Pons (tissue), 1 donor: Measurements from ENCODE around the gene CALHM6.

Experiments used
- DNase-seq: peaks from one replicate; pipeline ENCODE4 v3.0.0-alpha.2; 2016; ENCODE audit warnings: low spot score

The CALHM6 gene

GRCh38 chr6:116461331-116461931, at the start of gene CALHM6:
Gene CALHM6 (plus strand): TSS chr6:116461375. CDS start chr6:116461930, 555 bp downstream.
- no peak for DNase-seq

DNA sequence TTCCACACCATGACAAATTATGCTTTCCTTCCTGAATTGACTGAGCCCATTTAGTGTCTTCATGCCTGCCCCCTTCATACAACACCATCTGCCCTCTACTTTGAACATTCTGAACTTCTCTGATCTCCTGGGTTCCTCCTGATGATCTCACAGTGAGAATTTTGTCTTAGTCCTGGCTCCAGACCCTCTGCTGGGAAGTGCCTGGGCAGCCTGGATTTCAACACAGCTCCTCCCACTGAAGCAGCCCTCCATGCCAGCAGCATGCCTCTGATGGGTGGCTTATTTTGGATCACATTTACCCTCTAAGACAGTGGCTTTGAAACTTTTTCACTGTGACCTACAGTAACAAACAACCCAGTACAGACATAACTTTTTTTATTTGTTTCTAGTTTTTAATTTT, 48.9 kb upstream of the CALHM6 start:
- no peak for DNase-seq

DNA sequence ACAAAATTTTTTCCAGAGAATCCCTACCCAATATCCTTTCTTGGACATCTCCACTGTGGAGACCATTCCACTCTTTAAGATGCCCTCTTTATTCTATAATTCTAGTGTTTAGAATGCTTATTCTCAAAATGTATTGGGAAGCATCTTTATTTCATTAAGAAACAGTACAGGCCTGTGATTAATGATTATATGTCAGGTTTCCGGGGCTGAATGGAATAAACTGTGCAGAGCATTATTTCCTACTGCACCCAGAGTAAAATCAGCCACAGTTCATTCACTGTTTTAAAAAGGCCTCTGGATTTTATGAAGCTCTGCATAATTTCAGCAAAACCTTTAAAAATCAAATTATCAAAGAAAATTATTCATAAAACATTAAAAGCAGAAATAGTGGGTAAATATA, 47.8 kb upstream of the CALHM6 start:
- DNase-seq = no peak

GRCh38 chr6:116417661-116418060, 43.5 kb upstream of the CALHM6 start:
- DNase-seq = no peak

GRCh38 chr6:116419069-116419786, 41.9 kb upstream of the CALHM6 start:
- DNase-seq = no peak

DNA sequence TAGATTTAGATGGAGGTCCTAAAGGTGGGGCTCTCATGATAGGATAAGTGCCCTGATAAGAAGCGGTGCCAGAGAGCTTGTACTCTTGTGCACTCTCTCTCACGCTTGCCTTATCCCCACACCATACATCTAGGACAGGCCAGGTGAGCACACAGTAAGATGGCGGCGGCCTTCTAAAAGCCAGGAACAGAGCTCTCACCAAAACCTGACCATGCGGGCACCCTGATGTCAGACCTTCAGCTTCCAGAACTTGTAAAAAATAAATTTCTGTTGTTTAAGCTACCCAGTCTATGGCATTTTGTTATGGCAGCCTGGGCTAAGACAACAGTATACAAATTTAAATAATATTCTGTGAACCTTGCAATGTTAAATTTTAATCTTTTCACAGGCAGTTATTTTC, 40.8 kb upstream of the CALHM6 start:
- no peak for DNase-seq

DNA sequence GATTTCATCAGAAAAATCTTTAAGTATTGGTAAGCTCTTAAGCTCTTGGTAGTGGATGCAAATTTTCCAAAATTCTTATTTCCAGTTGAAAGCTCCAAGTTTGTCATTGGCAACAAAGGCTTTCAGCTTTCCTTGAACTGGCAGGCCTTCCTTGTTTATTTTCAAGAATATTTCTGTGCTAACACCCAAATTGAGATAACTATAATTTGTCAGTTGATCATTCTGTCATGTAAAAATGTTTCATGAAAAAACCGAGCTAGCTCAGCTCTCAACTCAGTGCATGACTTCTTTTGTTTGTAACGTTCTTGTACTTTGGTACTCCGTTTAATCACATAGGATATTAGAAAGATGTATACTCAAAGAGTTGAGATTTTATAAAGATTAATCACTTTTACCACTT, 38.9 kb upstream of the CALHM6 start:
- DNase-seq = no peak

- no peak for DNase-seq
Observed at GRCh38 chr6:116424001-116424400, 37.2 kb upstream of the CALHM6 start.

- no peak for DNase-seq
Observed at GRCh38 chr6:116426551-116426950, 34.6 kb upstream of the CALHM6 start.

DNA sequence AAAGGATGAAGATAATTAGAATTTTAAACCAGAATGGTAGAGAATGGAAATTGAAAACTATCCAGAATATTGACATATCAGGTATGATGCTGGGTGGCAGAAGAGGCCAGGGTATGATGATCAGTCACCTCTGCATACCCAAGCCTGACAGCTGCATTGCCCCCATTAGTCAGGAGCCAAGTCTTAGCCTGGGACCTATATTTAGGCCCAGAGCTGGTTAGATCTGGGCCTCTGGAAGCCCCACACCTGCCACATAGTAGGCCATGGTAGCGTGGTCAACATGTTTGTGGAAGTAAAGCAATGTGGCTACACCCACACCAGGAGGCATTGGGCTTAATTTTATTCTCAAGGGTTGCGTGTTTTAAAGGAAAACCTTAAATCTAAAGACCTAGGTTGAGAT, 32.1 kb upstream of the CALHM6 start:
- DNase-seq = no peak

DNA sequence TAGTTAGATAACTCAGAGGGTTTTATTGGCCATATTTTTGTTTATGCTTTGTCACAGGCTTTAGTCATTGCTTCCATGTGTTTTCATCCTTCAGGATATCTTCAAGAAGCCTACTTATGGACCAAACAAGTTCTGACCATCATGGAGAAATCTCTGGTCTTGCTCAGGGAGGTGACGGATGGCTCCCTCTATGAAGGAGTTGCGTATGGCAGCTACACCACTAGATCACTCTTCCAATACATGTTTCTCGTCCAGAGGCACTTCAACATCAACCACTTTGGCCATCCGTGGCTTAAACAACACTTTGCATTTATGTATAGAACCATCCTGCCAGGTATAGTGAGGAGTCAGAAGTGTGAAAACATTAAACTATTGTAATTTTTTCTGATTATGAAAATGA, 30.3 kb upstream of the CALHM6 start:
- DNase-seq = no peak

GRCh38 chr6:116431964-116432595, 29.1 kb upstream of the CALHM6 start:
- no peak for DNase-seq

- no peak for DNase-seq
Observed at GRCh38 chr6:116433206-116433712, 27.9 kb upstream of the CALHM6 start.

DNA sequence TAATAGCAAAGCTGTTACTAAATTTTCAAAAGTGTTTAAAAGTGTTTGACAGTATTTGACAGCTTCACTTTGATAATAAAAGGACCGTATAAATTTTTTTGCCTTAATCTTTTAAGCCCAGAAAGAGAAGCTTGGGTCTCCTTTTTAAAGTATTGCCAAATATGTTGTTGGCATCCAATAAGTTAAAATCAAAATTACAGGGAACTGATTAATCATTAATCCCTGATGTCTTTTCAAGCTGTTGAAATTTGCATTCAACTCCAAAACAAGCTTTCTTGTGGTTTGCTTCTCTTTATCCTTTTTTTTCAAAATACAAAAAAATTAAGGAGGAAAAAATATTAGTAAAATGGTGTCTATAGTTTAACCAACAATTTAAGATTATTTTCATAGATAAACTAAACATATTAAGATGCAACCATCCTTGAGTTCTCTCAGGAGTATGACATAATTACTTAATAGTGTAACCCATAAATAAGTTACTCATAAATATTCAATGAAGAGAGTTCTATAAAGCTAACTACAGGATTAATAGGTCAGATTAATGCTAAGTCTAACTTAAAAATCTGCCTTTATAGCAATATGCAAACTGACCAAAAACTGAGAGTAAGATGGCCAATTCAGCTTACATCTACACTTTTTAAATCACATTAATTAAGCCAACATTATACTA, 27.0 kb upstream of the CALHM6 start:
- no peak for DNase-seq

DNA sequence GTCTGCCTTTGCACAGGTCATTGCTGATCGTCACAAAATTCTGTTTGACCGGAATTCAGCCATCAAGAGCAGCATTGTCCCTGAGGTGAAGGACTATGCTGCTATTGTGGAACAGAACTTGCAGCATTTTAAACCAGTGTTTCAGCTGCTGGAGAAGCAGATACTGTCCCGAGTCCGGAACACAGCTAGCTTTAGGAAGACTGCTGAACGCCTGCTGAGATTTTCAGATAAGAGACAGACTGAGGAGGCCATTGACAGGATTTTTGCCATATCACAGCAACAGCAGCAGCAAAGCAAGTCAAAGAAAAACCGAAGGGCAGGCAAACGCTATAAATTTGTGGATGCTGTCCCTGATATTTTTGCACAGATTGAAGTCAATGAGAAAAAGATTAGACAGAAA, 24.6 kb upstream of the CALHM6 start:
- no peak for DNase-seq

GRCh38 chr6:116437656-116438055, 23.5 kb upstream of the CALHM6 start:
- DNase-seq = no peak

- DNase-seq = no peak
Observed at GRCh38 chr6:116438590-116439448, 22.4 kb upstream of the CALHM6 start.

GRCh38 chr6:116439522-116440051, 21.6 kb upstream of the CALHM6 start:
- no peak for DNase-seq

DNA sequence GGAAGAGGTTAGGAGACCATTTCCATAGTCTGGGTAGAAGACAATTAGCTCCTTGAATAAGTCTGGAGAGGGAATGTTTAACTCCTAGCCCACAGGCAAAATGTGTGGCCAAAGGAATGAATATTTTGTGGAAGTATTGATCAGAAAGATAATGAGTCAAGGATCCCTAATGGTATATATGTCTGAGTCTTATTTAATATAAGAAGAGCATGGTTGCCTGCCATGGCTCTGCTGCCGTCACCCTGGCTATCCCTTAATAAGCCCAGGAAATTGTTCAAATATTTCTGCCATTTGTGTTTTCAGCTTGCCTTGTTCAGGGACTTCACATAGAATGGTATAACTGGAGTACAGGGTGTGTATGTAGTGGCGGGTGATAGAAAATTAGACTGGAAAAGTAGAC, 18.1 kb upstream of the CALHM6 start:
- no peak for DNase-seq

GRCh38 chr6:116444092-116444491, 17.1 kb upstream of the CALHM6 start:
- peak; percentile 46 for DNase-seq

DNA sequence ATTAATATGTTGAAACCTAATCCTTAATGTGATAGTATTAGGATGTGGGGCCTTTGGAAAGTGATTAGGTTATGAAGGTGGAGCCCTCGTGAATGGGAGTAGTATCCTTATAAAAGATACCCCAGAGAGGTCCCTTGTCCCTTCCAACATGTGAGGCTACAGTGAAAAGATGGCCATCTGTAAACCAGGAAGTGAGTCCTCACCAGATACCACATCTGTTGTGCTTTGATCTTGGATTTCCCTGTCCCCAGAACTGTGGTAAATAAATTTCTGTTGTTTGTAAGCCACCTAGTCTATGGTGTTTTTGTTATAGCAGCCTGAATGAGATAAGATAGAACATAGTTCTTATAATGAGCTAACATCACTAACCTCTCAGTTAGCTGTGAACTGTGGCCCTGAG, 16.6 kb upstream of the CALHM6 start:
- DNase-seq = no peak

DNA sequence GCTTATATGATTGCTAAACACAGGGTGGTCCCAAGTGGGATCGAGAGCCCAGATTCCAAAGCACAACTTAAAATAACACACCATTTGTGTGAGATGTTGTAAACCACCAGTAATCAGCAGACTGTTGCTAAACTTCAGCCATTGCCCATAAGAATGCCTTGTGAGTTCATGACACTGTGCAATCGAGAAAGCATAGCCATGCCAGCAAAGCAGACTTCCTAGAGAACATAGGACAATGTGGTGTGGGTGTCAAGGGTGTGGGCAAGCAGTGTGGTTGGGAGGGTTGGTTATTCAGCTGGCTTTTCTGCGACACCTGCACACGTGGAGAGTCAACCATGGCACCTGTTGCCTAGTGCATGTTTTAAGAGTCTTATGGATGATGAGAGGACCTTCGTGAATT, 16.1 kb upstream of the CALHM6 start:
- DNase-seq = no peak
